ENCODE data around the gene CIB1. TPM values are rescaled to one million over a fixed set of nuclear protein-coding genes. Genes with fewer than 3 reads are reported as not detected.
A peak's percentile ranks its signal among the peaks of the same experiment; 100 is the strongest.

CIB1 gene
- total RNA-seq, 1 donor from 2014 or later: 71.6 TPM

GRCh38 chr15:90223441-90224165, 10.1 kb downstream of the CIB1 start:
- ATAC-seq (ENCODE audit: poor library complexity) (no peak), DNase-seq (no peak)
- intact Hi-C loops (cut with DNase I): no loop called here

GRCh38 chr15:90222547-90222946, 11.2 kb downstream of the CIB1 start:
- no peak for ATAC-seq (ENCODE audit: poor library complexity)
- intact Hi-C loops (cut with DNase I): no loop called here
- no peak for DNase-seq

GRCh38 chr15:90221246-90221900, 12.4 kb downstream of the CIB1 start:
- intact Hi-C loops (cut with DNase I): no loop called here
- DNase-seq (peak; percentile 85), ATAC-seq (ENCODE audit: poor library complexity) (peak; percentile 87)

GRCh38 chr15:90219421-90220141, 14.2 kb downstream of the CIB1 start:
- DNase-seq: peak; percentile 71
- peak; percentile 65 for ATAC-seq (ENCODE audit: poor library complexity)
- intact Hi-C loops (cut with DNase I): no loop called here

GRCh38 chr15:90217671-90218394, 15.9 kb downstream of the CIB1 start:
- ATAC-seq (ENCODE audit: poor library complexity) (no peak), DNase-seq (no peak)
- intact Hi-C loops (cut with DNase I): no loop called here

GRCh38 chr15:90214553-90215196, 19.1 kb downstream of the CIB1 start:
- intact Hi-C loops (cut with DNase I): no loop called here
- DNase-seq (no peak), ATAC-seq (ENCODE audit: poor library complexity) (no peak)

GRCh38 chr15:90213818-90214204, 19.9 kb downstream of the CIB1 start:
- intact Hi-C loops (cut with DNase I): no loop called here
- DNase-seq (no peak), ATAC-seq (ENCODE audit: poor library complexity) (no peak)

GRCh38 chr15:90213122-90213817, 20.5 kb downstream of the CIB1 start:
- peak; percentile 34 for ATAC-seq (ENCODE audit: poor library complexity)
- no peak for DNase-seq
- intact Hi-C loops (cut with DNase I): no loop called here

GRCh38 chr15:90212221-90213098, 21.3 kb downstream of the CIB1 start:
- intact Hi-C loops (cut with DNase I): no loop called here
- ATAC-seq (ENCODE audit: poor library complexity) (no peak), DNase-seq (no peak)

- DNase-seq: no peak
- intact Hi-C loops (cut with DNase I): no loop called here
- ATAC-seq (ENCODE audit: poor library complexity): peak; percentile 45
Observed at GRCh38 chr15:90211440-90212143, 22.1 kb downstream of the CIB1 start.

- intact Hi-C loops (cut with DNase I): no loop called here
- ATAC-seq (ENCODE audit: poor library complexity) (no peak), DNase-seq (no peak)
Observed at GRCh38 chr15:90211009-90211408, 22.7 kb downstream of the CIB1 start.

GRCh38 chr15:90210593-90210992, 23.1 kb downstream of the CIB1 start:
- DNase-seq (peak; percentile 70), ATAC-seq (ENCODE audit: poor library complexity) (peak; percentile 51)
- intact Hi-C loops (cut with DNase I): no loop called here

GRCh38 chr15:90209591-90209990, 24.1 kb downstream of the CIB1 start:
- intact Hi-C loops (cut with DNase I): no loop called here
- ATAC-seq (ENCODE audit: poor library complexity) (no peak), DNase-seq (no peak)

- no peak for DNase-seq
- intact Hi-C loops (cut with DNase I): no loop called here
Observed at GRCh38 chr15:90208356-90208755, 25.4 kb downstream of the CIB1 start.

GRCh38 chr15:90207252-90207651, 26.5 kb downstream of the CIB1 start:
- DNase-seq: no peak
- intact Hi-C loops (cut with DNase I): no loop called here
- ATAC-seq (ENCODE audit: poor library complexity): no peak

More at GRCh38 chr15:90208356-90208755, 25.4 kb downstream of the CIB1 start:
- ATAC-seq (ENCODE audit: poor library complexity): no peak

- peak; percentile 36 for ATAC-seq (ENCODE audit: poor library complexity)
- no peak for DNase-seq
- intact Hi-C loops (cut with DNase I): no loop called here
Observed at GRCh38 chr15:90205886-90206285, 27.9 kb downstream of the CIB1 start.

Data from Right ventricle myocardium superior (tissue), 1 donor.